Thymus (tissue), 11 donors: ENCODE results near the gene EPHX1. TPM values are rescaled to one million over a fixed set of nuclear protein-coding genes. Genes with fewer than 3 reads are reported as not detected.

Experiments used
- DNase-seq, 9 donors: peaks; one replicate each; pipeline ENCODE4 v3.0.0-alpha.2; 2013; ENCODE audit warnings: low spot score in 9 of 9, low read depth in 6 of 9, missing footprints in 1 of 9
- H3K27ac ChIP-seq, 2 donors: one replicate each; pipeline ENCODE4 v1.5.1; 2013; ENCODE audit warnings: control low read depth in 1 of 2, low read depth in 1 of 2, low read length in 1 of 2, mild to moderate bottlenecking in 1 of 2, moderate library complexity in 1 of 2
- H3K27me3 ChIP-seq, 2 donors: one replicate each; pipeline ENCODE4 v1.5.1; 2013; ENCODE audit warnings: low read length in 1 of 2; ENCODE audit not compliant: control insufficient read depth in 2 of 2, insufficient read depth in 1 of 2
- H3K36me3 ChIP-seq, 2 donors: one replicate each; pipeline ENCODE4 v1.5.1; 2013; ENCODE audit warnings: low read length in 1 of 2, mild to moderate bottlenecking in 1 of 2, moderate library complexity in 1 of 2; ENCODE audit not compliant: control insufficient read depth in 2 of 2, insufficient read depth in 2 of 2
- H3K4me1 ChIP-seq, 2 donors: one replicate each; pipeline ENCODE4 v1.5.1; 2013; ENCODE audit warnings: low read length in 2 of 2; ENCODE audit not compliant: control insufficient read depth in 2 of 2, insufficient read depth in 2 of 2
- H3K4me3 ChIP-seq, 2 donors: one replicate each; pipeline ENCODE4 v1.5.1; 2013; ENCODE audit warnings: low read length in 2 of 2, control low read depth in 1 of 2, mild to moderate bottlenecking in 1 of 2
- H3K9me3 ChIP-seq, 2 donors: one replicate each; pipeline ENCODE4 v1.5.1; 2013; ENCODE audit warnings: low read length in 1 of 2, mild to moderate bottlenecking in 1 of 2; ENCODE audit not compliant: control insufficient read depth in 2 of 2, insufficient read depth in 1 of 2
- WGBS: extraction: QIAGEN DNeasy Blood & Tissue Kit; methylation state at CpG from one replicate; pipeline ENCODE4 v1.1.7; 2013; 5-methylcytosine and 5-hydroxymethylcytosine counted together
- polyA plus RNA-seq: library from polyadenylated mRNA; stranded (reverse); fragments of 200-250 nt; gene quantifications from one replicate; pipeline ENCODE4 v1.2.3, GENCODE V29; 2013
- total RNA-seq: library from RNA; stranded (reverse); fragments of 120-200 nt; gene quantifications from one replicate; pipeline ENCODE4 v1.2.4, GENCODE V29; 2013
- donor health status: healthy.

Gene EPHX1
- total and polyA plus RNA-seq, 2 donors = 9.3 to 13.3 TPM

- WGBS = 97% methylated on average over 5 of the region's 5 CpGs
- Histone ChIP-seq H3K4me1 (peaks cover 0 to 2% of the 10 kb centered on the region in 2 donors), H3K27ac (no peak overlapping the region)
Measured at GRCh38 chr1:225889743-225890142, 79.8 kb downstream of the EPHX1 start.

GRCh38 chr1:225890346-225891228, 80.7 kb downstream of the EPHX1 start:
- Histone ChIP-seq H3K27me3 (peaks cover 0 to 16% of the 10 kb centered on the region in 2 donors), H3K9me3 (no peaks in the 10 kb centered on the region), H3K36me3 (no peaks in the 10 kb centered on the region), H3K4me1 (peaks cover 0 to 2% of the 10 kb centered on the region in 2 donors), H3K27ac (no peak overlapping the region), H3K4me3 (no peak overlapping the region)
- DNase-seq = no peak
- WGBS = 93% methylated on average over 6 of the region's 6 CpGs

More at GRCh38 chr1:225889743-225890142, 79.8 kb downstream of the EPHX1 start:
- no peak for DNase-seq
- H3K27me3 ChIP-seq = peaks cover 0 to 16% of the 10 kb centered on the region in 2 donors
- H3K9me3 ChIP-seq = no peaks in the 10 kb centered on the region
- no peaks in the 10 kb centered on the region for H3K36me3 ChIP-seq
- no peak overlapping the region for H3K4me3 ChIP-seq

- WGBS = 98% methylated on average over 14 of the region's 14 CpGs
- peaks cover 0 to 16% of the 10 kb centered on the region in 2 donors for H3K27me3 ChIP-seq
- peaks cover 3 to 7% of the 10 kb centered on the region in 2 donors for H3K4me1 ChIP-seq
- no peaks in the 10 kb centered on the region for H3K9me3 ChIP-seq
- no peak for DNase-seq
- no peak overlapping the region for H3K4me3 ChIP-seq
- no peaks in the 10 kb centered on the region for H3K36me3 ChIP-seq
- H3K27ac ChIP-seq = no peak overlapping the region
Measured at GRCh38 chr1:225891229-225891972, 81.5 kb downstream of the EPHX1 start.

- H3K4me1 ChIP-seq = peaks cover 8 to 11% of the 10 kb centered on the region in 2 donors
- 89% methylated on average over 6 of the region's 6 CpGs for WGBS
Measured at GRCh38 chr1:225892307-225892706, 82.4 kb downstream of the EPHX1 start.

More at GRCh38 chr1:225892307-225892706, 82.4 kb downstream of the EPHX1 start:
- Histone ChIP-seq H3K36me3 (no peaks in the 10 kb centered on the region), H3K9me3 (no peaks in the 10 kb centered on the region), H3K27ac (no peak overlapping the region), H3K27me3 (peaks cover 0 to 8% of the 10 kb centered on the region in 2 donors), H3K4me3 (no peak overlapping the region)
- no peak for DNase-seq

Other genes with a start within 250 kb of the EPHX1 start
- 19.5 TPM for gene ENAH, start 157.0 kb upstream of the EPHX1 start, total RNA-seq
- gene ENAH, start 157.0 kb upstream of the EPHX1 start, polyA plus RNA-seq = 18.3 TPM
- 310 TPM for gene SRP9, start 32.3 kb upstream of the EPHX1 start, total RNA-seq
- 362 TPM for gene SRP9, start 32.3 kb upstream of the EPHX1 start, polyA plus RNA-seq
- gene TMEM63A, start 72.3 kb downstream of the EPHX1 start, total RNA-seq = 19.8 TPM
- gene TMEM63A, start 72.3 kb downstream of the EPHX1 start, polyA plus RNA-seq = 38.8 TPM
- gene LEFTY1, start 79.0 kb downstream of the EPHX1 start, total RNA-seq = 0.47 TPM
- 1.2 TPM for gene LEFTY1, start 79.0 kb downstream of the EPHX1 start, polyA plus RNA-seq
- gene PYCR2, start 114.1 kb downstream of the EPHX1 start, total RNA-seq = 50.7 TPM
- 80.7 TPM for gene PYCR2, start 114.1 kb downstream of the EPHX1 start, polyA plus RNA-seq
- gene LEFTY2, start 131.1 kb downstream of the EPHX1 start, total RNA-seq = 0.33 TPM
- gene LEFTY2, start 131.1 kb downstream of the EPHX1 start, polyA plus RNA-seq = 1.5 TPM
- gene SDE2, start 189.2 kb downstream of the EPHX1 start, total RNA-seq = 29.7 TPM
- gene SDE2, start 189.2 kb downstream of the EPHX1 start, polyA plus RNA-seq = 13.8 TPM